Mesothelial cell of epicardium (in vitro differentiated cells): ENCODE data around the gene MRPL17. TPM values are rescaled to one million over a fixed set of nuclear protein-coding genes. Genes with fewer than 3 reads are reported as not detected.

Experiments used
- DNase-seq, 2 experiments: peaks; one replicate each; pipeline ENCODE4 v3.0.0; 2021; ENCODE audit warnings: low spot score in 2 of 2; ENCODE audit not compliant: unreplicated experiment in 2 of 2
- H3K27ac Mint-ChIP-seq: 2 replicates; pipeline ENCODE4 v1.8.0; 2021; ENCODE audit warnings: mixed read lengths
- H3K27me3 Mint-ChIP-seq: 2 replicates; pipeline ENCODE4 v1.8.0; 2021; ENCODE audit warnings: low read depth, mixed read lengths
- H3K36me3 Mint-ChIP-seq: 2 replicates; pipeline ENCODE4 v1.8.0; 2021; ENCODE audit warnings: mixed read lengths
- H3K4me1 Mint-ChIP-seq: 2 replicates; pipeline ENCODE4 v1.8.0; 2021; ENCODE audit warnings: mixed read lengths
- H3K4me3 Mint-ChIP-seq: 2 replicates; pipeline ENCODE4 v1.8.0; 2021; ENCODE audit warnings: mild to moderate bottlenecking, moderate library complexity, mixed read lengths
- H3K9me3 Mint-ChIP-seq: 2 replicates; pipeline ENCODE4 v1.8.0; 2021; ENCODE audit warnings: mixed read lengths
- CTCF ChIP-seq: fragments of 200-600 bp; sonication (generic); IDR thresholded peaks from one replicate; pipeline ENCODE4 v1.5.0; 2021; ENCODE audit warnings: antibody characterized with exemption; ENCODE audit not compliant: unreplicated experiment
- total RNA-seq: library from RNA; stranded (reverse); gene quantifications from 3 replicates; pipeline ENCODE4 v1.2.1, GENCODE V29; 2021

Gene MRPL17
- total RNA-seq, 1 donor from 2014 or later: 41.6 TPM

GRCh38 chr11:6646071-6646470 lies 37.1 kb downstream of the MRPL17 start:
- H3K27ac Mint-ChIP-seq: no peak overlapping the region
- H3K4me1 Mint-ChIP-seq: peaks cover 3% of the 10 kb centered on the region
- no peaks in the 10 kb centered on the region for H3K9me3 Mint-ChIP-seq
- no peak overlapping the region for H3K4me3 Mint-ChIP-seq
- H3K27me3 Mint-ChIP-seq: no peaks in the 10 kb centered on the region
- no peak for TF ChIP-seq CTCF
- DNase-seq: no peak
- peaks cover 3% of the 10 kb centered on the region for H3K36me3 Mint-ChIP-seq

DNA sequence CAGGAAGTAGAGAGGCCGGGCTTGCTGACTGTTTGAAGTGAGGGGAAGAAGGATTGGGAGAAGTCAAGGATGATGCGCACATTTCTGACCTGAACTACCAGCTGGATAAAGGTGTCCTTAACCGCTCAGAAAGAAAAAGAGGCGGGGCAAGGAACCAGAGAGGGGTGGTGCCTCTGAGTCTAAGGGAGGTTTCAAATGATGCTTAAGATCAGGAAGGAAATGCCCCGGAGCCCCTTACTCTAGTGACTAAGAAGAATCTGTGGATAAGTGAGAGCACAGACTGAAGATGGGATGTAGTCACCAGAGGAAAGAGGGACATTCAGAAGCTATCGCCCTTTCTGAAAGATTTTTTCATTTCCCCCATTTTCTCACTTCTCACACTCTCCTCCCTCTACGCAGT lies 40.2 kb downstream of the MRPL17 start:
- TF ChIP-seq CTCF: no peak
- no peaks in the 10 kb centered on the region for H3K27me3 Mint-ChIP-seq
- DNase-seq: no peak
- H3K4me3 Mint-ChIP-seq: no peak overlapping the region
- no peaks in the 10 kb centered on the region for H3K9me3 Mint-ChIP-seq
- H3K36me3 Mint-ChIP-seq: peaks cover 3% of the 10 kb centered on the region
- no peak overlapping the region for H3K27ac Mint-ChIP-seq
- peaks cover 3% of the 10 kb centered on the region for H3K4me1 Mint-ChIP-seq

DNA sequence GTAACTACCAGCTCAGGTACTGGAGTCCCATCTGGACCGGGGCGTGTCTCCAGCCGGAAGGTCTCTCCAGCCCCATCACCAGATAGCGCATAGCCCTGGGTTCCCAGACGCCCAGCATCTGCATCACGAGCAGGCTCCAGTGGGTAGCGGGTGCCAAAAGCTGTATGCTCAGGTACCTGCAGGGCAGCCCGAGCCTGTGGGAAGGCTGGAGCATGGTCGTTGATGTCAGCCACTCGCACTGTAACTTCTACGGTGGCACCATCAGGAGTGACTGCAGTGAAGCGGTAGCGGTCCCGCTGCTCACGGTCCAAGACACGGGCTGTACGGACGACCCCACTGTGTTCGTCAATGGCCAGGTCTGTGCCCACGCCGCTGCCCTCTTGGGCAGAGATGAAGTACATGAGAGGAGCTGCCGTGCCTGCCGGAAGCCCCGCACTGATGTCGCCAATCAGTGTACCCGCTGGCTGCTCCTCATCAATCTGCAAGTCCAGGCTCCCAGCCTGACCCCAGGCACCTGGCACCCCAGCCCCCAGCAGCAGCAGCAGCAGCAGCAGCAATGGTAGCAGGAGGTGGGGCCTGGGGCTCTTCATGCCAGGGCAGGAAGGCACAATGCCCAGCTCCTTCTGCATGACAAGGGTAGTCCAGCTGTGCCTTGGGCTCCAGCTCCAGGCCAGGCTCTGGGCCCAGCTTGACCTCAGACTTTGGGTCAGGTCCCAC lies 42.0 kb downstream of the MRPL17 start:
- Mint-ChIP-seq H3K36me3 (peaks cover 3% of the 10 kb centered on the region), H3K27ac (no peak overlapping the region), H3K9me3 (no peaks in the 10 kb centered on the region), H3K27me3 (no peaks in the 10 kb centered on the region), H3K4me3 (no peak overlapping the region), H3K4me1 (peaks cover 3% of the 10 kb centered on the region)
- TF ChIP-seq CTCF: no peak
- no peak for DNase-seq

GRCh38 chr11:6640036-6640984 lies 42.8 kb downstream of the MRPL17 start:
- Mint-ChIP-seq H3K4me1 (no peaks in the 10 kb centered on the region), H3K36me3 (peaks cover 3% of the 10 kb centered on the region), H3K27ac (no peak overlapping the region), H3K27me3 (no peaks in the 10 kb centered on the region), H3K4me3 (no peak overlapping the region), H3K9me3 (no peaks in the 10 kb centered on the region)
- DNase-seq: no peak
- TF ChIP-seq CTCF: no peak

DNA sequence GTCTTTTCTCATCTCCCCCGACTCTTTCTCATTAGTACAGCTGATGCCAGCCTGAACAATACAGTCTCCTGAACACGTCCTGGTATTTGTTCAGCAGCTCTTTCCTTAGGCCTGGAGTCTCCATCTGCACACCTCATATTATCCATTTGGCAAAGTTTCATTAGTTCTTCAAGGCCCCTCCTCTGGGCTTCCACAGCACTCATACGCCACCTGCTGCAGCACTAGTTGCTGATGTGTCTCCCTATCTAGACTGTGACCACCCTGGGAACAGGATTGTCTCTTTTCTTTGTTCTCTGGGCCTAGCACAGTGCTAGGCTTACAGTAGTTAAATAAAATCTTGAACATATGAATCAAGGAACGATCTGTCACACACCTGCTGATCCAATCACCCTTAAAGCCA lies 44.7 kb downstream of the MRPL17 start:
- Mint-ChIP-seq H3K4me3 (no peak overlapping the region), H3K4me1 (no peaks in the 10 kb centered on the region), H3K9me3 (no peaks in the 10 kb centered on the region), H3K36me3 (peaks cover under 1% of the 10 kb centered on the region), H3K27me3 (no peaks in the 10 kb centered on the region), H3K27ac (no peak overlapping the region)
- DNase-seq: no peak
- TF ChIP-seq CTCF: no peak
